WERI-Rb-1 (cell line): Measurements from ENCODE around the gene RAB40A.
"Not testable (repeated sequence)": the region's sequence is repeated elsewhere in the genome, so short reads cannot be mapped to it uniquely, and the experiment has no call there.

Experiments
- DNase-seq: peaks from one replicate; pipeline ENCODE4 v3.0.0-alpha.2; 2020
- H3K27ac ChIP-seq: fragments of 250-450 bp; sonication (Bioruptor Pico); 2 replicates; pipeline ENCODE4 v1.5.1; 2020; ENCODE audit warnings: mild to moderate bottlenecking, moderate library complexity
- H3K27me3 ChIP-seq: fragments of 250-450 bp; sonication (Bioruptor Pico); 2 replicates; pipeline ENCODE4 v1.5.1; 2021; ENCODE audit warnings: mild to moderate bottlenecking, low read depth, moderate library complexity; ENCODE audit not compliant: insufficient read depth, severe bottlenecking
- H3K36me3 ChIP-seq: fragments of 250-450 bp; sonication (Bioruptor Pico); 2 replicates; pipeline ENCODE4 v1.5.1; 2020; ENCODE audit warnings: mild to moderate bottlenecking, moderate library complexity
- H3K4me3 ChIP-seq: 2 replicates; pipeline ENCODE4 v1.5.1; 2011; ENCODE audit warnings: low read depth, mild to moderate bottlenecking, control low read depth, low read length
- H3K9me3 ChIP-seq: fragments of 250-450 bp; sonication (Bioruptor Pico); 2 replicates; pipeline ENCODE4 v1.5.1; 2021; ENCODE audit warnings: mild to moderate bottlenecking, moderate library complexity; ENCODE audit not compliant: severe bottlenecking
- TF ChIP-seq, protein P1 (sequence below): IDR thresholded peaks from 2 replicates; pipeline ENCODE4 v1.5.1; 2011; ENCODE audit warnings: low read depth, mild to moderate bottlenecking, control low read depth, inconsistent platforms, low read length

Gene RAB40A

DNA sequence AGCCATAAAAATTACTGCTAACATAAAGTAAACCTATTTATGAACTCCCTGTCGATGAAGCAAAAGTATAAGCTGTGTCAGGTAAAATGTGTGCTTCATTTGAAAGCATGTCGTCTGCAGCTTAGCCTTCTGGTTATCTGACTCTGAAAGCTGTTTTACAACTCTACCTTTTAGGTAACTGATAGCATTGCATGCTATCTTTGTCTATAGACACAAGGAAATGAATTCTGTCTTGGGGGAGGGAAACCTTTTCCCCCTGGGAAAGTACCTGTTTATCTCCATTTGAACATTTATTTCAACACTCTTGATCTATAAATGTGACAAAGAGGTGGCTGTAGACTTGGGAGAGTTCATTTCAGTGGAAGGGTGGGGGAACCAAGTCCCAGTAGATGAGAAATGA is 51.4 kb downstream of the RAB40A start:
- H3K27me3 ChIP-seq = peaks cover 21% of the 10 kb centered on the region
- no peak overlapping the region for H3K4me3 ChIP-seq
- no peaks in the 10 kb centered on the region for H3K36me3 ChIP-seq
- no peaks in the 10 kb centered on the region for H3K9me3 ChIP-seq
- DNase-seq = no peak
- TF ChIP-seq, protein P1, sequence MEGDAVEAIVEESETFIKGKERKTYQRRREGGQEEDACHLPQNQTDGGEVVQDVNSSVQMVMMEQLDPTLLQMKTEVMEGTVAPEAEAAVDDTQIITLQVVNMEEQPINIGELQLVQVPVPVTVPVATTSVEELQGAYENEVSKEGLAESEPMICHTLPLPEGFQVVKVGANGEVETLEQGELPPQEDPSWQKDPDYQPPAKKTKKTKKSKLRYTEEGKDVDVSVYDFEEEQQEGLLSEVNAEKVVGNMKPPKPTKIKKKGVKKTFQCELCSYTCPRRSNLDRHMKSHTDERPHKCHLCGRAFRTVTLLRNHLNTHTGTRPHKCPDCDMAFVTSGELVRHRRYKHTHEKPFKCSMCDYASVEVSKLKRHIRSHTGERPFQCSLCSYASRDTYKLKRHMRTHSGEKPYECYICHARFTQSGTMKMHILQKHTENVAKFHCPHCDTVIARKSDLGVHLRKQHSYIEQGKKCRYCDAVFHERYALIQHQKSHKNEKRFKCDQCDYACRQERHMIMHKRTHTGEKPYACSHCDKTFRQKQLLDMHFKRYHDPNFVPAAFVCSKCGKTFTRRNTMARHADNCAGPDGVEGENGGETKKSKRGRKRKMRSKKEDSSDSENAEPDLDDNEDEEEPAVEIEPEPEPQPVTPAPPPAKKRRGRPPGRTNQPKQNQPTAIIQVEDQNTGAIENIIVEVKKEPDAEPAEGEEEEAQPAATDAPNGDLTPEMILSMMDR = no peak
- H3K27ac ChIP-seq = no peak overlapping the region

DNA sequence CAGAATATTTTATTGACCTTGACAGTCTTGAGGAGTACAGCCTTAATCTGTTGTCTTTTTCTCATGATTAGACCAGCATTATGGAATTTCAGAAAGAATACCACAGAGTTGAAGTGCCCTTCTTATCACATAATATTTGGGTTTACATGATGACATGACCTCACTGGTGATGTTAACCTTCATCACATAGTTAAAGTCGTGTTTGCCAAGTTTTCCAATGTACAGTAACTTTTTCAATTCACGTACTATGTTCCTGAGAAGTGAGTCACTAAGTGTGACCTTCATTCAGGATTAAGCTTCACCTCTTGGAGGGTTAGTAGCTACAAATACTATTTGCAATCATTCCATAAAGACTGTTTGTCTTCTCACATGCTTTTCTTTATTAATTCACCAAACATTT is 52.1 kb downstream of the RAB40A start:
- Histone ChIP-seq H3K27ac (no peak overlapping the region), H3K9me3 (no peaks in the 10 kb centered on the region), H3K4me3 (no peak overlapping the region), H3K27me3 (peaks cover 19% of the 10 kb centered on the region), H3K36me3 (no peaks in the 10 kb centered on the region)
- TF ChIP-seq, protein P1 = no peak
- no peak for DNase-seq

DNA sequence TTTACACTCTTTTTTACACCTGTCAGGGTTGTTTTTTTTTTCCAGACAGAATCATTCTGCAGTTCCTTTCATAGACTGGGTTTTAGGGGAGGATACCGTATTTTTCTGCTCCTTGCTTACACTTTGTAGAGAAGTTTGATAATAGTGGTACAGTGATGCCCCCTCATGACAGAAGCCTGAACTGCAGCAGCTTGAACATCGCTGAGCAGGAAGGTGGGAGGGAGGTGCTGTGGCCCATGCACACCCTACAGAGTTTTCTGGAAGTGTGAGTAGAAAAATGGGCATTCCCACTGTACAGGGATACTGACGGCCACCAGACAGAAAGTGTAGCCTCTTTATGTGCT is 54.5 kb downstream of the RAB40A start:
- Histone ChIP-seq H3K9me3 (no peaks in the 10 kb centered on the region), H3K4me3 (no peak overlapping the region), H3K27ac (no peak overlapping the region), H3K36me3 (no peaks in the 10 kb centered on the region), H3K27me3 (peaks cover 19% of the 10 kb centered on the region)
- DNase-seq = peak; percentile 50
- TF ChIP-seq, protein P1 = peak; percentile 67

- peak; percentile 29 for DNase-seq
- Histone ChIP-seq H3K4me3 (no peak overlapping the region), H3K36me3 (no peaks in the 10 kb centered on the region), H3K9me3 (no peaks in the 10 kb centered on the region), H3K27me3 (peaks cover 19% of the 10 kb centered on the region), H3K27ac (no peak overlapping the region)
- TF ChIP-seq, protein P1 = peak; percentile 16; the same call in 1 of the 2 replicates
These were observed 55.1 kb downstream of the RAB40A start for GRCh38 chrX:103464072-103464773.

DNA sequence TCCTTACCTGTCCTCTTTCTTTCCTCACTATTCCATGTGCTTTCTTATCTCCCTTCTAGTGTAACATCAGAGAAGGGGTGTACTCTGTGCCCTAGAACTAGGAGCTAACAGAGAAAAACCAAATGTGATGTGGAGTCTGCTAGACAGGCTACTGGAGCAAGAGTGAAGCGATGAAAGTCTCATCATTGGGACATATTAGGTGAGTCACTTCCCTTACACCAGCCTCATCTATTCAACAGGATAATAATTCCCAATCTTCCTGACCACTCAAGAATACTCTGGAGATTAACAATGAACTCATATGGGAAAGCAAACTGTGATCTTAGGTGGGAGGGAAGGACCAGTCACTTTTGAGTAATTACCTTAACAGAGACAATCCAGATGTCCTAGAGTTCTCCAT is 58.1 kb downstream of the RAB40A start:
- Histone ChIP-seq H3K27ac (no peak overlapping the region), H3K27me3 (no peaks in the 10 kb centered on the region), H3K9me3 (no peaks in the 10 kb centered on the region), H3K36me3 (no peaks in the 10 kb centered on the region), H3K4me3 (no peak overlapping the region)
- DNase-seq = no peak
- TF ChIP-seq, protein P1 = no peak

- not testable (repeated sequence) for H3K36me3 ChIP-seq, H3K27me3 ChIP-seq, H3K9me3 ChIP-seq, H3K27ac ChIP-seq, DNase-seq, H3K4me3 ChIP-seq
These were observed 59.1 kb downstream of the RAB40A start for GRCh38 chrX:103460001-103460755.
